ENCODE data around the gene PIR.

PIR gene

DNA sequence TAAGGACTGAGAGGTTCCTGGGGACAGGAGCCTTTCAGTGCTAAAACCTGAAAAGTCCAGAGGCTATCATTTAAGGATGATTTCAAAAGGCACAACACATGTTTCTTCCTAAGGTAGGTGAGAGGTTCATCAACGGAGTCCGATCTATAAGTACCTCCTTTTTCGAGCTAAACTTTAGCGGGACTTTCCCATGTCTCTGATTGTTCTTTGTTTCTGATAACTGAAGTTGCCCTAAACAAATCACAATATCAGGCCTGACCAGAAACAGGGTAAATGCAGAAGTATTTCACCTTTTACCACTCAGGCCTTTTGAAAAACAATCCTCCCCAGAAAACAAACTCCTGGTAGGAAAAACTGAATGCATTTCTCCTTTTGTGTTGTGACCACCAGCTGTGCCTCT is 17.6 kb downstream of the PIR start:
- no peak for DNase-seq

DNA sequence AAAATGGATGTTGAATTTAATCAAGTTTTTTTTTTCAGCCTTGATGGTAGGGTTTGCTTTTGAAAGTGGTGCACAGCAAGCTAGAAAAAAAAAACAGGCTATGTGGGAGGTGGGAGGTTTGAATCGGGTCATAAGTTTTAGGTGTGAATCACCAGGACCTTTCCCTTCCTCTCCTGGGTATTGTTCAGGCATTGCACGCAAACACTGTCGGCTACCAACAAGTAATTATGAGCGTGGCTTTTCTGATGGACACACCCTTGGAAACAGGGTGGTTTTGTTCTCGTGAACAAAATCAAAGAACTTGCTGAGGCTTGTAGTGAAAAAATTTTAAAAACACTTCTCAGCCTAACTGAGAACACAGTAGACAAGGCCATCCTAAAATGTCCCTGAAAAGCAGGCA is 18.1 kb downstream of the PIR start:
- DNase-seq: no peak

DNA sequence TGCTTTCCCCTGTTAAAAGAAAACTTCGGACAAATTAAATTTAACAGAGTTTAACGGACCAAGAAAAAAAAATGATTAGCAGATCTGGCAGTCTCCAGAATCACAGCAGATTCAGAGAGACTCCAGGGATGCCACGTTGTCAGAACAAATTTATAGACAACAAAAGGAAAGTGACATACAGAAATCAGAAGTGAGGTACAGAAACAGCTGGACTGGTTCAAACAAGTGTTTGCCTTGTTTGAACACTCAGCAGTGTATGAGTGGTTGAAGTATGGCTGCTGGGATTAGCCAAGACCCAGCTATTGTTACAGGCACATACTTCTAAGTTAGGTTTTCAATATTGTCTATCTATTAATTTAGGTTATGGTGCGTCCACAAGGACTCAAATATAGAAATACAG is 19.1 kb downstream of the PIR start:
- DNase-seq: no peak

DNA sequence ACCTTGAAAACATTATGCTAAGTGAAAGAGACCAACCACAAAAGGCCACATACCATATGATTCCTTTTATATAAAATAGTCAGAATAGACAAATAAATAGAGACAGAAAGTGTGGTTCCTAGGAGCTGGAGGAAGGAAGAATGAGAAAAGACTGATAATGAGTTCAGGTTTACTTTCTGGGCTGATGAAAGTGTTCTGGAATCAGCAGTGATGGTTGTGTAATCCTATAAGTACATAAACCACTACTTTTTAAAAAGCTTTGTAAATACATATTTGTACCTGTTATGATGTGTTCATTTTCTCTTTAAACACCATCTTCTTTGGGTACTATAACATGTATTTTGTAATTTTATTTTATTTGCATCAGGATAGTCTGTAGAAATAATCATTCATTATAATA is 20.6 kb downstream of the PIR start:
- DNase-seq: no peak

DNA sequence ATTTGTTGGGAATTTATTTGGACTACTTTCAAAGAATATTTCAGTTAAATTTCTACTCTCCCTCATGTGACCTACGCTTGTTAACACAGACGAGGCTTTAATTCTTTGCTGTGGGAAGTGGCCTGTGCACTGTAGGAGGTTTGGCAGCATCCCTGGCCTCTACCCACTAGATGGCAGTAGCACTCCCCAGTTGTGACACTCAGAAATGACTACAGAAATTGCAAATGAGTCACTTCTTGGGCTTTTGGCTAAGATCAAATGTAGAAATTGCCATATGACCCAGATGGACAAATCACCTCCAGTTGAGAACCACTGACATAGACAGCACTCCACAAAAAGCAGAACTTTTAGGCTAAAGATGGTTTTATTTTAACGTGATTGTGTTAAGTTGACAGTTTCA is 22.1 kb downstream of the PIR start:
- DNase-seq: peak; percentile 36

DNA sequence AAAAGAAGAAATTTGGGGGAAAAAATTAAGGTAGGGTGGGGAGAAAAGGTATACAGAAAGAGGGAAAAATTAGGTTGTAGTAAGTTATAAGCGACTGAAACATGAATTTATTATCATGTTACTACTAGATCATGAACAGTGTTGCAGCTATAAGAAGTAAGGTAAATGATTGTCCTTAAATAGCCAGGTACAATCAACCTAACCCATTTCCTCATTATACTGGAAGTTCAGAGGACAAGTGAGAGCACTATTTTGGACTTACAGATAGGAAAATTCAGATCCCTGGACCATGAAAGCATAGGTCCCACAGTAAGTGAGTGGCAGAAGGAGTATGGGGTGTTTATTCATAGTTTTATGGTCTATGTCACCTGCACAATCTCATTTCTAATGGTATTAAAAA is 23.5 kb downstream of the PIR start:
- DNase-seq: no peak

DNA sequence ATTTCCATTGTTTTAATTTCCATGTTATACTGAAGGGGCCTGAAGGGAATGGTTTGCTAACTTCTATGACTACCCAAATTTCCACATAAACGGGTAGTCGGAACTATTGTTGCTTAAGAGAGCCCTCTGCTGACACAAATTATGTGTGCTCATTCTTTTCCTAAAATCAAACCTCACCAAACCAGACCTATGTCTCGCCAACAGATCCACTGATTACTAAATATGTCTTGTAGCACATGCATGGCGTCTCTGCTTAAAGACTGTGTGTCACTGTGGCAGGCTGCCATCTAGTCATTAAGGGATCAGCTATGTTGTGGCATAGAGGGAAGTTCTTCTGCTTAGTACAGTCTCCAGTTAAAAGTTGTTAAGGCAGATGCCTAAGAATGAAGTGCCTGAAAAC is 25.1 kb downstream of the PIR start:
- peak; percentile 66 for DNase-seq

DNA sequence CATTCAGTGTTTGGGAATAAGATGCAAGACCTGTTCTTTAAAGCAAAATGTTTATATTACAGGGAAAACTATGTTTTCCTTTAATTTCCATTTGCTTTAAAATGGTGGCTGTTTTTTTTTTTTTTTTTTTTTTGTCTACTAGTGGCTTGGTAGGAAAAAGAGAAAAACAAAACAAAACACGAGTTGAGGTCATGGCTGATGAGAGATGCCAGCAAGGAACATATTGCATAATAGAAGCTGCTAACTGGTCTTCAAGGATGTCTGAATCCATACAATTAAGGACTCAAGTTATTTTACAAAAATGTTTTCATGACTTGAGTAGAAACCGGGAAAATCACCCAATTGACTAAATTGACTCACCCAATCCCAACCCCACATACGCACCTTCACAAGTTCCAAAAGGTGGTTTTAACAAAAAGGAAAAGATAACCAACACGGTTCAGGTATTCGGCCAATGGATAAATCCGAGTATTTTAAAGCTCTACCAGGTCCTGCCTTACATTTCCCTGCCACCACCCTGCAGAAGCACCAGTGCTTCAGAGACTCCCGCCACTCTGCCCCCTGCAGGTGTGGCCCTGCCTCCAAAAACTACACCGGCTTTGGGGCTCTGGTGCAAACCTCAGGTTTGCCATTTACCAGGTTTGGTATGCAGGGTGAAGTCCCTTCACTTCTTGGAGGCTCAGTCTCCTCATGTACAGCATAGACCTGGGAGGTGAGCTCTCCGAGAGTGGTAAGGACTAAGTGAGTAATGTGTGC is 27.1 kb downstream of the PIR start:
- no peak for DNase-seq

DNA sequence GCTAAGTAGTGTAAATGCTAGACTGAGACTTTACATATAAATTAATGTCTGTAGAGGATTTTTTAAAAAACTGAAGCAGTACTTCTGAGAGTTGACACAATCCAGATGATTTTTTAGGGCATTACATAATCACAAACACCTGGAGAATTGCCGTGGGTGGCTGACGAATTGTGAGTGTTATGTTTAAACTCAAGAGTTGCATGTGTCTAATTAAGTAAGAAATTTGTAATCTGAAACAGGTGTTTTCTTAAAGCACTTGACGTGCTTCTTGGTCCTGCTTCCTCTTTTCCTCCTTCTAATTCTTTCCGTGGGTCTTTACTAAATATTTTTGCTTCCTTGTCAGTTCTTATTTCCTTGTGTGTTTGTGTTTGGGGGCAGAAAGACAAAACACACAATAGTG is 27.8 kb downstream of the PIR start:
- no peak for DNase-seq

DNA sequence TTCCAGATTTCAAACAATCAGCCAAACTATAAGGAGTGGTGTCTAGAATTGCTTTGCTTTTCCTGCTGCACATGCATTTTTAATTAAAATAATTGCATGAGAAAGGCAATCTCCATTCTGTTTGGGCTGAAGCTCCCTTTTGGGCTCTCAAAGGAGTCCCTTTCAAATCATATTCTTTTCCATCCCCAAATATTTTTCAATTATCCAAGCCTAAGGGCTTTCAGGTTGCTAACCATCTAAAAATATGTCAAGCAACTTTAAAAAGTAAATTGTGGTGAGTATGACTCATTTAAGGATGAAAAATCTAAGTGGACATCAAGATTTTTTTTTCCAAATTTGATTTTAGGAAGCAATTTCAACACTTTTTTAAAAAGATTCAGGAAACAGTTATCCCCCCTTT is 28.4 kb downstream of the PIR start:
- DNase-seq: no peak

DNA sequence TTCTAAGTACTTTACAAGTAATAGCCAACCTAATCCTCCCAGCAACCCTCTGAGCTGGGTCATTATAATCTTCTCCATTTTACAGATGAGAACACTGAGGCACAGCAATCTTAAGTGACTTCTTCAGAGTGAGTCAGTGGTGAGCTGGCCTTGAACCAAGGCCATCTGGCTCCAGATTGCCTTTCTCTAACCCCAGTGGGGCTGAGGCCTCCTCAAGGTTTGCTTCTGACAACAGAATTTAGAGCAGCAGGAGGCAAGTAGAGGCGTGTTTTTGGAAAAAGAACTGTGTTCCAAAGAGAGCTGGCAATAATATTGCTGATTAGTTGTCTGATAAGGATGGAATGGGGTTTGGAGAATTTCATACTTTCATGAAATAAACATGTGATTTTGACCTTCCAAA is 41.2 kb downstream of the PIR start:
- DNase-seq: peak; percentile 60

DNA sequence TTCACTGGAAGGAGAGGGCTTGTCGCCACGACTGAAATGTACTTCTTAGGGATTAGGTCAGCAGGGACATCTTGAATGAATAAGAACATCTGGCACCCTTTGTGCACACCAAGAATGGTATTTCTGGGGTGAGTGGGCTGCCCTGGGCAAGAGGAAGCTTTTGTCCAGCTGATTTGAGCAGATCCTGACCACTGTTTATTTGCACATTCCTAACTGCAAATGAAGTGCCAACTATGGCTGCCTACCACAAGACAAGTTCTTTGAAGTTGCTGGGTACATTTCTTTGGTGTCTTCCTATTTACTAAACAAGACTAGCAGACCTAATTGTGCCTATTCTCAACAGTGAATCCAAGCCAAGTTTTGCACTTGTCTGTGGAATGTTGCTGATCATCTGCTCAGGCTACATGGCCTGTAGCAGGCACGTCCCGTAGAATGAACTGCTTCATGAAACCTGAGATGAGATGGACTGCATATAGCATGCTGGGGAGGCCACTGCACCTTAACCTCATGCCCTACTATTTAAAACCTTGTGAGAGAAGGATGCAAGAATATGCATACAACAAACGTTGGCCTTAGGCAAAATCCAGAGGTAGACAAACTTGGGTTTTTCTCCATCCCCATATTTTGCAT is 45.0 kb downstream of the PIR start:
- DNase-seq: no peak

DNA sequence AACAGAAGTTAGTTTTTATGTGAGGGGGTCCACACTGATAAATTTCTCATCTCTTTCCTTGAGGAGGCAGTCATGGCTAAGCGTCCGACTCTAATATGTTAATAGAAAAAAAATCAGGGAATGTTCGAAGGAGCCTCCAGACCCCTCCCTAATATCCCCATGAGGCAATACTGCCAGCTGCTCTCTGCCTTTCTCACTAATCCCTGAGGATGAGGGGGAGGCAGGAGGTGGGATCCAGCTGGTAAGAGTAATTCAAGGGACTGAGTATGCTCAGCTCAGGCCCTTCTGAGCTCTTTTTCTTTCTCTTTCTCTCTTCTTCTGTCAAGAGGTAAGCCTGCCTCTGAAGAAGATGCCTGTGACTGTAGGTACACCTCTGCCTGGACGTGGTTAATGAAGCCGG is 51.7 kb downstream of the PIR start:
- peak; percentile 64 for DNase-seq

DNA sequence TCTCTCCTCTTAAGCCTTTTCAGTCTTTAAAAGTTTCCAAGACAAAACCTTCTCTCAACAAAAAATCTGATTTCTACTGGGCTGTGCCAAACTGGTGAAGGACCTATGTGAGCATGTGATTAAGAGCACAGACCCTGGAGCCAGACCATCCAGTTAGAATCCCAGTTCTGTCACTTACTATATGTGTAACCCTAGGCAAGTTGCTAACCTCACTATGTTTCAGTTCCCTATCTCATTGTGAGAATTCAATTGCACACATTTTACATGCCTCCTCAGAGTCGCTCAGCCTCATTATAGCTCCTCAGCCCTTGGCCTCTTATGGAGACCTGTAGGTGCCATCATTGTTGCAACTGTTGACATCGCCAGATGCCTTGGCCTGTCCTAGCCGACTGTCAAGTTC is 54.8 kb downstream of the PIR start:
- no peak for DNase-seq

DNA sequence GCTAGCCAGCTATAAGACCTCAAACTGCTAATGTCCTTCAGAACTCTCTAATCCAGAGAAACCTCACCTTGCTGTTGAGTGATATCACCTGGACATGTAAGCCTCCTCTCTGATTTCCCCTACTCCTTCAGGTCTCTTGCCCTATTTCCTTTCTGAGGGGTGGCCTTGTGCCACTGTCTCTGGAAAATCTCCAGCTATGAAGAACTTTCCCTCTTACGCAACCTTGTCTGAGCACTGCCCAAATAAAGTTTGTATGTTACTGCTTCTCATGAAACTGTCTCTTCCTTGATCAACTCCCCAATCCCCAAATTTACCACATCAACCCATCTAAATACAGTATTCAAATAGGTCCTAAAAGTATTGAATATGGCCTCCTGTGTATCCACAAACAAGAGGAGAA is 55.4 kb downstream of the PIR start:
- DNase-seq: no peak

DNA sequence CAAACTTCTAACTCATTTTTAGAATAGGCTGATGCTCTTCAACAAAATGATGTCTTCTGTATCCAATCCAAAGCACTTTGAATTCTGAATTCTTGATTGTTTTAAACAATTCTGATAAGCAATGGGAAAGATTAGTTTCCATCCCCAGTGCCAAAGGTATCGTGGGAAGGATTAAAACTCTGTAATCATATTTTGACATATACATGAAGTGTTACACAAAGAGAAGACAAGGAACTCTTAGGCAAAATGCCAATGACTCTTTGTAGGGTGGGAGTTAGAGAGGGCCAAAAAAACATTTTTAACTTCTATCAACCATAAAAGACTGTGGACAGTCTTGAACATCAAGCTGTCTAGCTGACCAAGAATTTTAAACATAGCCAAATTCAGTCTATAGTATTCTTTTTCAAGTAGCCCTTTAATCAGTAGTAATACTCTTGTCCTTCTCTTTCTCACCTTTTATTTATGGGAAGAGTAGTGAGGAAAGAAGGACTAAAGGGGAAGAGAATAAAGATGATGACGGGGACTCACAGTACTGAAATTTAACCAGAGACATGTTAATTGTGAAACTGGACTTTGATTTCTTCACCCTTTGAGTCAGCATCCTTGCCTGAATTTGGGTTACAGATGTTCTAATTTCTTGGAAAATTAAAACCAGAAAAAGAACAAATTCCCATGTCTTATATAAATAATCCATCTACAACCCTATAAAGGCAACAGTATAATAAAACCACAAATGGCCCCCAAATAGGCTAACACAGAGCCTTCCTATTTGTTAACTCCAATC is 57.1 kb downstream of the PIR start:
- no peak for DNase-seq

DNA sequence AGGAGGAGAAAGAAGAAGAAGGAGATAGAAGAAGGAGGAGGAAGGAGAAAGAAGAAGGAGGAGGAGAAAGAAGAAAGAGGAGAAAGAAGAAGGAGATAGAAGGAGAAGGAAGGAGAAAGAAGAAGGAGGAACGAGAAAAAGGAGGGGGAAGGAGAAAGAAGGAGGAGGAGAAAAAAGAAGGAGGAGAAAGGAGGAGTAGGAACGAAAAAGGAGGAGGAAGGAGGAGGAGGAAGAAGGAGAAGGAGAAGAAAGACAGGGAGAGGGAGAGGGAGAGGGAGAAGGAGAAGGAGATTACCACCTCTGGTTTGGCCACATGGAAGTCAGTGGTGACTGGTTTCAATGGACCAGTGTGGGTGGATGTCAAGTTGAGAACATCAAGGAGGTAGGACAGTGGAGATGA is 58.9 kb downstream of the PIR start:
- DNase-seq: no peak

DNA sequence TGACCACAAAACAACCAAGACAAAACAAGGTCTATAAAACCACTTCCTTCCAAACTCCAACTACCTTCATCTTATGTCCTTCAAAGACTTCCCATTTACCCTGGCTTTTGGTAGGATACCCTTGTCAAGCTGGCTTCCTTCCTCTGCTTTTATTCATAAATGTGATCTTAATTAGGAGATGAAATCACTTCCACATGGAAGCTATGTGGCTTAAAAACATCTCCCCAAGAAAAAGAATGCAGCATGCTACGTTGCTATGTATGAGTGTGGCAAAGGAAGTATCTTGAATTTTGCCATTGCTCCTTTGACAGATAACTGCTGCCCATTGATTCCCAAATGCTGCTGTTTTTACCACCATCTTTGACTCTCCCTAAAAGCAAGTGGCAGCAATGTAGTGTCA is 62.5 kb downstream of the PIR start:
- DNase-seq: no peak

DNA sequence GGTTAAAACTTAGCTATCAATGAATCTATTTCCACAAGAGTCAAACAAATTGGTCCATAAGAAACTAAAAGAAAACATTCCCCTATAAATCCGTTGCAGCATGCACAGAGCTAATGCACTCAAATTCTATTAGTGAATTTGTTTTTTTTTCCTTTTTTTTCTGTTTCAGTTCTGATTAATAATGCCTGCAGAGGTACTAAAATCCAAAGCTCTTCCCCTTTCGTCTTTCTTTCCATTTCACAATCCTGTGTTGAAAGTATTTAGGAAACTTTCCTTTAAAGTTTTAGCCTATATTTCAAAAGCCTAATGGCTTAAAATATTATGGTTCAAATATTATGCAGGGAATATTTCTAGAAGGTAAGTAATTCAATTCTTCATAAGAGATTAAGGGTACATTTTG is 63.1 kb downstream of the PIR start:
- no peak for DNase-seq

DNA sequence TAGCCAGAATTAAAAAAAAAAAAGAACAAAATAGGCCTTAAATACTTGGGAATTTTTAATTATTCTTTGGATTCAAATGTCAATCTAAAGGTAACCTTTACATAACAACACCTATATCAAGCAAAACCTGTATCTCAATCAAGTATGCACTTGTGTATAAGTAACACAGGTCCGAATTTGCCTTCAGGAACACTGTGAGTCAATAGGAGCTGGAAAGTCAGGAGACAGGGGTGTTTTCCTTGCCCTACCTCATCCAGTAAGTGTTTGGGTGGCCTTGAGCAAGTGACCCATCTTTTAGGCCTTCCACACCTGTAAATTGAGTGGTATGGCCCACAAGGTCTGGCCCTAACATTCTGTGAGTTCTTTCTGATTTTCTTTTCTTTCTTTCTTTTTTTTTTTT is 68.1 kb downstream of the PIR start:
- no peak for DNase-seq

DNA sequence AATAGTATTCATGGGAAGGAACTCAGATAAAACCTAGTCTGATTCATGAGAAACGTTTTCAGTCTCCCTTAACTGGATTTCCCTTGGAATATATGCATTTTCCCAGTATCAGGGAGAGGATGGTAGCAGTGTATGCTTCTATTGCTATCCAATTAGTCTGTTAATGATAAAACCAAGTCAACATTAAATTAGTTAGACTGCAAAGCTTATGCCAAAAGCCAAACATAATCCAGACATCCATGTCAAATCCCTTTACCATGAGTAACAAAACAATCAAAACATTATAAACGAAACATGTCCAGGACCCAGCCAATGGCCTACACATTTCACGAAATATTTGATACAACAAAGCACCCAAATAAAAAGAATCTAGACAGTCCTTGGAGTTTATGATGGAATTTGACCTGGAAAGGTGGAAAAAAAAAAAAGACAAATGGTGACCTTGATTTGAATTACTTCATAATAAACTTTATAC is 74.4 kb downstream of the PIR start:
- no peak for DNase-seq

DNA sequence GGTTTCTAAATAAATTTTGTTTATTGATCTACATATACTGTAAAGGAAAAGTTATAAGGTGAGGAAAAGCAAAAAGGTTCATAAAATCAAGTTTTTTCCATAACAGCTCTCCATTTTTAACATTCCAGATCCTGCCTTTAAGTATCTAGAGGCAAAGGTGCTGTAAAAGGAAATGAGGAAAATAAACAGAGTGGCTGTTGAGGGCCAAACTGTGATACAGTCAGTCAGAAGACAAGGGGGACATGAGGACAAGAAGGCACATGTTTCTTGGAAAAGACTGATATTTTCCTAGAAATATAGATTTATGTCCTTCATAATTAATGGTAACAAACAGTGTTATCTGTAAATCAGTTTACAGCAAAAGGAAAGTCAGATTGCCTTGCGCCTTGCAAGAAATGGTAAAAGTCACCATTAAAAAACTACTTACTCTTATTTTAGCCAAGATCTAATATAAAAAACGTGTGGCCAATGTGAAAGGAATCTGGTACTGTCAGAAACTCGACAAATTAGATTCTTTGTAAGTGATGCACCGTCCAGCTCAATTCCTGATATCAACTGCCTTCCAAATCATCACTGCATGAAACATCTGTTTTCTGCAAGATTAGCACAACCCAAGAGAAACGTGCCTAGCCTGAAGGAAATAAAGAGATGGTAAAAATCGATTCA is 75.0 kb downstream of the PIR start:
- no peak for DNase-seq

DNA sequence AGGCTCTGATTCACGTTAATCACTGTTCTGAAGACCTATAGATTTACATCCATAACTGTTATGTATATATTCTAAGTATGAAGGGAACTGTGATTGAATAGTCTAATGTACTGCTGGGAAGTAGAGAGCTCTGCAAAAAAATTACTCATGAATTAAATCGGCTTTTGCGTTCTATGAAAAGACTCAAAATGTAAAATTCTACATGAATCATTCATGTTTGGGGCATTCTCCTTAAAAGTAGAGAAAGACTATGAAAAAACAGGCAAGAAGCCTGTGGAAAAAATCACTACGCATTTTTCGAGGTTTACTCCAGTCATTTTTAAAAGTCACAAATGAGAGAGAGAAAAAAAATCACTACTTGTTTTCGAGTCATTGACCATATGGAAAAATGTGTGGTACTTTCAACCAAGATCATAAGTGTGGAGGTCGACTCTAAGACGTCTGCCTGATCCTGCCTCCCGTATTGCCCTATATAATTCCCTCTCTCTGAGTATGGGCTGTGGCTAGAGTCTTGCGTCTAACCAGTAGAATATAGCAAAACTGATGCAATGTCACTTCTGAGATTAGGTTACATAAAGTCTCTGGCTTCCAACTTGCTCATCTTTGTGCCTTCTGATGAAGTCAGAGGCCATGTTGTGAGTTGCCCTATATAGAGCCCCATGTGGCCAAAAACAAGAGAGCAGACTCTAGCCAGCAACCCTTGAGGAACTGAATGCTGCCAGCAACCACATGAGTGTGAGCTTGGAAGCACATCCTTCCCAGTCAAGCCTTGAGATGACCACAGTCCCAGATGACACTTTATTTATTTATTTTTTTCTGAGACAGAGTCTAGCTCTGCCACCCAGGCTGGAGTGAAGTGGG is 76.8 kb downstream of the PIR start:
- DNase-seq: no peak

Data from DMS 273 treated with DMSO at 0.1 percent for 48 hours (cell line).